H9 (cell line): ENCODE measurements around the gene EVI5. TPM values are rescaled to one million over a fixed set of nuclear protein-coding genes. Genes with fewer than 3 reads are reported as not detected.

Source experiments
- DNase-seq: peaks from one replicate; pipeline ENCODE4 v3.0.0-alpha.2; 2017
- H2AFZ ChIP-seq: one replicate; pipeline ENCODE4 v1.6.1; 2013; ENCODE audit warnings: mild to moderate bottlenecking, low read length, control low read depth, moderate library complexity
- H2AK5ac ChIP-seq: 2 replicates; pipeline ENCODE4 v1.6.1; 2013; ENCODE audit warnings: low read length, control low read depth, mixed read lengths; ENCODE audit not compliant: insufficient read length
- H2BK120ac ChIP-seq: one replicate; pipeline ENCODE4 v1.6.1; 2013; ENCODE audit warnings: low read depth, mild to moderate bottlenecking, low read length, control low read depth, inconsistent platforms; ENCODE audit not compliant: poor library complexity, severe bottlenecking
- H2BK12ac ChIP-seq: 2 replicates; pipeline ENCODE4 v1.6.1; 2013; ENCODE audit warnings: low read length, control low read depth, mixed read lengths, low read depth; ENCODE audit not compliant: insufficient read length
- H2BK15ac ChIP-seq: 2 replicates; pipeline ENCODE4 v1.6.1; 2013; ENCODE audit warnings: low read depth, low read length, control low read depth
- H2BK20ac ChIP-seq: one replicate; pipeline ENCODE4 v1.6.1; 2013; ENCODE audit warnings: low read depth, mild to moderate bottlenecking, low read length, control low read depth, inconsistent platforms; ENCODE audit not compliant: poor library complexity, severe bottlenecking
- H2BK5ac ChIP-seq: 2 replicates; pipeline ENCODE4 v1.6.1; 2013; ENCODE audit warnings: low read length, control low read depth, mixed read lengths; ENCODE audit not compliant: insufficient read length
- H3K14ac ChIP-seq: 2 replicates; pipeline ENCODE4 v1.6.1; 2013; ENCODE audit warnings: low read length, control low read depth; ENCODE audit not compliant: insufficient read depth
- H3K18ac ChIP-seq: 2 replicates; pipeline ENCODE4 v1.6.1; 2013; ENCODE audit warnings: low read depth, mild to moderate bottlenecking, mixed read lengths, low read length, control low read depth; ENCODE audit not compliant: insufficient read length
- H3K23ac ChIP-seq: 2 replicates; pipeline ENCODE4 v1.6.1; 2013; ENCODE audit warnings: low read length, control low read depth, mixed read lengths, low read depth; ENCODE audit not compliant: insufficient read length
- H3K23me2 ChIP-seq: 2 replicates; pipeline ENCODE4 v1.6.1; 2013; ENCODE audit warnings: low read depth, mild to moderate bottlenecking, mixed read lengths, low read length, control low read depth; ENCODE audit not compliant: insufficient read length, poor library complexity, severe bottlenecking
- H3K27ac ChIP-seq: 2 replicates; pipeline ENCODE4 v1.5.1; 2013; ENCODE audit warnings: low read length, control low read depth, mixed read lengths, low read depth; ENCODE audit not compliant: insufficient read length
- H3K27me3 ChIP-seq: 2 replicates; pipeline ENCODE4 v1.6.1; 2013; ENCODE audit warnings: low read length, control low read depth, inconsistent platforms; ENCODE audit not compliant: insufficient read depth
- H3K4ac ChIP-seq: 2 replicates; pipeline ENCODE4 v1.6.1; 2013; ENCODE audit warnings: low read depth, mild to moderate bottlenecking, control low read depth, inconsistent platforms, low read length, moderate library complexity
- H3K4me1 ChIP-seq: 2 replicates; pipeline ENCODE4 v1.6.1; 2013; ENCODE audit warnings: low read length, control low read depth, inconsistent platforms; ENCODE audit not compliant: insufficient read depth
- H3K4me2 ChIP-seq: 2 replicates; pipeline ENCODE4 v1.6.1; 2013; ENCODE audit warnings: low read length, control low read depth, mixed read lengths; ENCODE audit not compliant: insufficient read length, insufficient read depth
- H3K56ac ChIP-seq: 2 replicates; pipeline ENCODE4 v1.6.1; 2013; ENCODE audit warnings: low read depth, mild to moderate bottlenecking, mixed read lengths, low read length, control low read depth; ENCODE audit not compliant: insufficient read length
- H3K79me1 ChIP-seq: 2 replicates; pipeline ENCODE4 v1.6.1; 2013; ENCODE audit warnings: low read depth, mild to moderate bottlenecking, moderate library complexity, low read length, control low read depth, inconsistent platforms; ENCODE audit not compliant: insufficient read depth, poor library complexity, severe bottlenecking
- H3K79me2 ChIP-seq: 2 replicates; pipeline ENCODE4 v1.6.1; 2013; ENCODE audit warnings: low read length, control low read depth, inconsistent platforms; ENCODE audit not compliant: insufficient read depth
- H3K9ac ChIP-seq: 2 replicates; pipeline ENCODE4 v1.6.1; 2013; ENCODE audit warnings: low read length, control low read depth, mixed read lengths; ENCODE audit not compliant: insufficient read length; ENCODE audit errors: extremely low read depth
- H3K9me3 ChIP-seq: one replicate; pipeline ENCODE4 v1.6.1; 2013; ENCODE audit warnings: low read depth, low read length, inconsistent platforms; ENCODE audit not compliant: control insufficient read depth
- H3T11ph ChIP-seq: one replicate; pipeline ENCODE4 v1.6.1; 2013; ENCODE audit warnings: mild to moderate bottlenecking, low read length, control low read depth, inconsistent platforms
- H4K20me1 ChIP-seq: one replicate; pipeline ENCODE4 v1.6.1; 2013; ENCODE audit not compliant: control insufficient read depth, insufficient read length, insufficient read depth
- H4K5ac ChIP-seq: 2 replicates; pipeline ENCODE4 v1.6.1; 2013; ENCODE audit warnings: low read depth, mild to moderate bottlenecking, mixed read lengths, low read length, control low read depth; ENCODE audit not compliant: insufficient read length
- H4K8ac ChIP-seq: replicated peaks from 2 replicates; pipeline ENCODE4 v1.6.1; 2013; ENCODE audit warnings: low read length, control low read depth, mixed read lengths, low read depth; ENCODE audit not compliant: insufficient read length
- H4K91ac ChIP-seq: 2 replicates; pipeline ENCODE4 v1.6.1; 2013; ENCODE audit warnings: low read depth, mild to moderate bottlenecking, moderate library complexity, mixed read lengths, low read length, control low read depth; ENCODE audit not compliant: insufficient read length
- H3K27ac Mint-ChIP-seq, 3 experiments: 2 replicates in 2 of 3; 3 replicates in 1 of 3; pipeline ENCODE4 v1.8.0; 2020 to 2021; ENCODE audit warnings: mixed read lengths in 3 of 3, mild to moderate bottlenecking in 1 of 3, moderate library complexity in 1 of 3
- H3K27me3 Mint-ChIP-seq: 2 replicates; pipeline ENCODE4 v1.8.0; 2021; ENCODE audit warnings: low read depth, mild to moderate bottlenecking, moderate library complexity, mixed read lengths
- H3K36me3 Mint-ChIP-seq, 3 experiments: 2 replicates in 2 of 3; 3 replicates in 1 of 3; pipeline ENCODE4 v1.8.0; 2020 to 2021; ENCODE audit warnings: low read depth in 3 of 3, mixed read lengths in 3 of 3; ENCODE audit not compliant: insufficient read depth in 1 of 3
- H3K4me1 Mint-ChIP-seq, 2 experiments: 2 replicates each; pipeline ENCODE4 v1.8.0; 2020; ENCODE audit warnings: mixed read lengths in 2 of 2
- H3K4me3 Mint-ChIP-seq, 2 experiments: 2 replicates in 1 of 2; 3 replicates in 1 of 2; pipeline ENCODE4 v1.8.0; 2020 to 2021; ENCODE audit warnings: mild to moderate bottlenecking in 2 of 2, mixed read lengths in 2 of 2, moderate library complexity in 1 of 2
- H3K9me3 Mint-ChIP-seq, 2 experiments: 2 replicates in 1 of 2; 3 replicates in 1 of 2; pipeline ENCODE4 v1.8.0; 2020; ENCODE audit warnings: mild to moderate bottlenecking in 2 of 2, mixed read lengths in 2 of 2, moderate library complexity in 1 of 2
- WGBS: extraction: QIAGEN DNeasy Blood & Tissue Kit; methylation state at CpG from one replicate; pipeline ENCODE4 v1.1.7; 2013; ENCODE audit warnings: missing lambda C conversion rate, low lambda C conversion rate, mixed read lengths; ENCODE audit not compliant: insufficient read length; ENCODE audit errors: extremely low coverage; 5-methylcytosine and 5-hydroxymethylcytosine counted together
- total RNA-seq: library from RNA; stranded (reverse); gene quantifications from 2 replicates; pipeline ENCODE4 v1.2.1, GENCODE V29; 2021
- TF ChIP-seq, protein P1 (sequence below): fragments of 200-600 bp; sonication (generic); conservative IDR thresholded peaks from 3 replicates; pipeline ENCODE4 v1.8.0; 2021; ENCODE audit warnings: antibody characterized with exemption, mild to moderate bottlenecking

EVI5 gene
- total RNA-seq, 1 experiment from 2014 or later: 9.7 TPM

DNA sequence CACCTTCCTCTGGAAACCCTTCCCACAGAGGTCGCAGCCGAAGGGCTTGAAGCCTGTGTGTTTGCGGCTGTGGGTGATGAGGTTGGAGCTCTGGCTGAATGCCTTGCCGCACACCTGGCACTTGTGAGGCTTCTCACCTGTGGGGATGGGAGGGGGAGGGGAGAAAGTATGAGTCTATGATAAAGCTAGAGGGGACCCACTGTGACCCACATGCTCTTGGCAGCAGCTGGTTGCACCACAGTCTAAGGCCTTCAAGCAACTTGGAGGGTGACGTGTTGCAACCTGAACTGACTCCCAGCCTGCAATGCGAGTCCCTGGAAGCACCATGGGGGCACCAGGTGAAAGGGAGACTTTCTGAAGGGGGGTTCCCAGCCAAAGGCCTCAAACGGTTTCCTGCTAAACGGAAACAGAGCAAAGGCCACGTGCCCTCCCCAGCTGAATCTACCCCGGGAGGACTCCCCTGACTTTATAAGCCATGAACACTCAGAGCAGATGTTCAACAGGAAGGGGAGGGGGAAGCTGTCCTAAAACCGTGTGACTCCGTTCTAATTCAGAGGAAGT lies 308.8 kb downstream of the EVI5 start:
- Histone ChIP-seq H3K18ac (no peak overlapping the region), H3T11ph (no peak overlapping the region), H3K27me3 (peaks cover 34% of the 10 kb centered on the region), H2BK20ac (no peak overlapping the region), H2AFZ (no peak overlapping the region), H3K56ac (no peak overlapping the region), H3K14ac (no peak overlapping the region), H2BK120ac (no peak overlapping the region), H4K5ac (no peak overlapping the region), H3K9ac (no peak overlapping the region), H2BK15ac (no peak overlapping the region), H3K4ac (no peak overlapping the region), H4K8ac (no peak overlapping the region), H3K27ac (no peak overlapping the region), H3K23me2 (peaks cover 7% of the 10 kb centered on the region), H3K79me1 (no peaks in the 10 kb centered on the region), H4K20me1 (no peaks in the 10 kb centered on the region), H3K23ac (no peak overlapping the region), H2BK5ac (no peak overlapping the region), H3K79me2 (no peaks in the 10 kb centered on the region), H3K4me2 (no peak overlapping the region), H3K4me1 (no peaks in the 10 kb centered on the region), H3K9me3 (no peaks in the 10 kb centered on the region), H2BK12ac (no peak overlapping the region), H2AK5ac (no peak overlapping the region), H4K91ac (no peak overlapping the region)
- Mint-ChIP-seq H3K36me3 (peaks cover 0 to 2% (median 0%) of the 10 kb centered on the region in 3 experiments; a peak in 2 of 7 replicates), H3K4me3 (no peak overlapping the region; a peak in 1 of 5 replicates), H3K27me3 (peaks cover 84% of the 10 kb centered on the region), H3K9me3 (peaks cover 5 to 10% of the 10 kb centered on the region in 2 experiments), H3K27ac (no peak overlapping the region), H3K4me1 (peaks cover 13 to 35% of the 10 kb centered on the region in 2 experiments)
- no CpG with 5 or more reads among the region's 12 CpGs for WGBS
- TF ChIP-seq, protein P1, sequence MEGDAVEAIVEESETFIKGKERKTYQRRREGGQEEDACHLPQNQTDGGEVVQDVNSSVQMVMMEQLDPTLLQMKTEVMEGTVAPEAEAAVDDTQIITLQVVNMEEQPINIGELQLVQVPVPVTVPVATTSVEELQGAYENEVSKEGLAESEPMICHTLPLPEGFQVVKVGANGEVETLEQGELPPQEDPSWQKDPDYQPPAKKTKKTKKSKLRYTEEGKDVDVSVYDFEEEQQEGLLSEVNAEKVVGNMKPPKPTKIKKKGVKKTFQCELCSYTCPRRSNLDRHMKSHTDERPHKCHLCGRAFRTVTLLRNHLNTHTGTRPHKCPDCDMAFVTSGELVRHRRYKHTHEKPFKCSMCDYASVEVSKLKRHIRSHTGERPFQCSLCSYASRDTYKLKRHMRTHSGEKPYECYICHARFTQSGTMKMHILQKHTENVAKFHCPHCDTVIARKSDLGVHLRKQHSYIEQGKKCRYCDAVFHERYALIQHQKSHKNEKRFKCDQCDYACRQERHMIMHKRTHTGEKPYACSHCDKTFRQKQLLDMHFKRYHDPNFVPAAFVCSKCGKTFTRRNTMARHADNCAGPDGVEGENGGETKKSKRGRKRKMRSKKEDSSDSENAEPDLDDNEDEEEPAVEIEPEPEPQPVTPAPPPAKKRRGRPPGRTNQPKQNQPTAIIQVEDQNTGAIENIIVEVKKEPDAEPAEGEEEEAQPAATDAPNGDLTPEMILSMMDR: no peak
- DNase-seq: peak; percentile 38
